Keratinocyte (primary cell): Measurements from ENCODE around the gene MAP3K14. TPM values are rescaled to one million over a fixed set of nuclear protein-coding genes. Genes with fewer than 3 reads are reported as not detected.

Source experiments
- DNase-seq: peaks from one replicate; pipeline ENCODE4 v3.0.0-alpha.2; 2011; ENCODE audit warnings: low read depth, missing footprints, low spot score
- FAIRE-seq: peaks from 2 replicates; lab custom pipeline; 2011; peaks lifted over from hg19 to GRCh38; lab: Jason Lieb, UNC
- H2AFZ ChIP-seq: 2 replicates; pipeline ENCODE4 v1.6.0; 2012; ENCODE audit warnings: low read length, control low read depth, inconsistent platforms; ENCODE audit not compliant: control insufficient read depth
- H3K27ac ChIP-seq: 2 replicates; pipeline ENCODE4 v1.5.1; 2011; ENCODE audit warnings: low read length; ENCODE audit not compliant: control insufficient read depth, insufficient read depth
- H3K27me3 ChIP-seq: 3 replicates; pipeline ENCODE4 v1.6.0; 2011; ENCODE audit warnings: low read length; ENCODE audit not compliant: control insufficient read depth, insufficient read depth; ENCODE audit errors: extremely low read depth
- H3K36me3 ChIP-seq, 2 experiments: 2 replicates in 1 of 2; 3 replicates in 1 of 2; pipeline ENCODE4 v1.5.1; 2011; ENCODE audit warnings: low read length in 2 of 2, mild to moderate bottlenecking in 1 of 2; ENCODE audit not compliant: control insufficient read depth in 2 of 2, insufficient read depth in 2 of 2; ENCODE audit errors: extremely low read depth in 1 of 2
- H3K4me1 ChIP-seq: 3 replicates; pipeline ENCODE4 v1.5.1; 2011; ENCODE audit warnings: low read length; ENCODE audit not compliant: control insufficient read depth, insufficient read depth; ENCODE audit errors: extremely low read depth
- H3K4me2 ChIP-seq: 3 replicates; pipeline ENCODE4 v1.6.0; 2011; ENCODE audit warnings: low read depth, low read length; ENCODE audit not compliant: control insufficient read depth, insufficient read depth; ENCODE audit errors: extremely low read depth
- H3K4me3 ChIP-seq, 3 experiments: fragments of 200-600 bp in 1 of 3; sonication (generic) in 1 of 3; 2 replicates in 2 of 3; 3 replicates in 1 of 3; pipeline ENCODE4 v1.5.1; 2011 to 2016; ENCODE audit warnings: low read length in 3 of 3, mild to moderate bottlenecking in 3 of 3, control low read depth in 2 of 3, inconsistent platforms in 1 of 3, low read depth in 1 of 3, mixed read lengths in 1 of 3, mixed run types in 1 of 3, moderate library complexity in 1 of 3; ENCODE audit not compliant: control insufficient read depth in 2 of 3, insufficient read depth in 2 of 3; ENCODE audit errors: extremely low read depth in 1 of 3
- H3K79me2 ChIP-seq: 2 replicates; pipeline ENCODE4 v1.6.0; 2012; ENCODE audit warnings: low read length; ENCODE audit not compliant: control insufficient read depth, insufficient read depth
- H3K9ac ChIP-seq: 3 replicates; pipeline ENCODE4 v1.6.0; 2011; ENCODE audit warnings: low read length; ENCODE audit not compliant: control insufficient read depth, insufficient read depth; ENCODE audit errors: extremely low read depth
- H3K9me1 ChIP-seq: 3 replicates; pipeline ENCODE4 v1.6.0; 2011; ENCODE audit warnings: low read length; ENCODE audit not compliant: control insufficient read depth, insufficient read depth; ENCODE audit errors: extremely low read depth
- H3K9me3 ChIP-seq: 2 replicates; pipeline ENCODE4 v1.5.1; 2012; ENCODE audit warnings: low read depth, low read length; ENCODE audit not compliant: control insufficient read depth
- H4K20me1 ChIP-seq: 3 replicates; pipeline ENCODE4 v1.6.0; 2011; ENCODE audit warnings: low read length; ENCODE audit not compliant: control insufficient read depth, insufficient read depth; ENCODE audit errors: extremely low read depth
- EZH2 ChIP-seq: IDR thresholded peaks from one replicate; pipeline ENCODE4 v1.6.1; 2012; ENCODE audit warnings: inconsistent platforms, mild to moderate bottlenecking, low read length, moderate library complexity
- dilution Hi-C: fragments of 300-500 bp; cut with MboI; formaldehyde crosslinking; loops from one replicate; pipeline ENCODE4 v1.7.0; 2020; ENCODE audit warnings: low sequenced_read_pairs; ENCODE audit not compliant: extremely low pct_ligation_motif_present
- polyA plus RNA-seq, 5 experiments: library from polyadenylated mRNA; depleted of rRNA in 3 of 5; stranded (reverse) in 3 of 5; stranded (forward) in 1 of 5; unstranded in 1 of 5; fragments of >200 nt; gene quantifications; 1 replicate in 1 of 5; 2 replicates in 3 of 5; 3 replicates in 1 of 5; pipeline versions ENCODE4 v1.2.1 to v1.2.3, GENCODE V29; 2011 to 2012; ENCODE audit warnings: missing spikeins in 2 of 5, low read depth in 1 of 5, low replicate concordance in 1 of 5
- TF ChIP-seq, protein P1 (sequence below), 3 experiments: IDR thresholded peaks in 1 of 3; conservative IDR thresholded peaks in 1 of 3; optimal IDR thresholded peaks in 1 of 3; 2 replicates in 2 of 3; 3 replicates in 1 of 3; pipeline versions ENCODE3 to v1.5.1; 2011; ENCODE audit warnings: low read length in 3 of 3, mild to moderate bottlenecking in 3 of 3, moderate library complexity in 2 of 3, control low read depth in 1 of 3, inconsistent platforms in 1 of 3; ENCODE audit not compliant: insufficient read depth in 2 of 3; ENCODE audit errors: extremely low read depth in 1 of 3

MAP3K14 gene
- polyA plus RNA-seq, 1 donor (not counting 4 experiments of a cell fraction or from before 2014, with no cell fraction given) = 6.5 TPM

- DNase-seq (no peak), FAIRE-seq (no peak)
- Histone ChIP-seq H3K9me1 (no peaks in the 10 kb centered on the region), H3K9ac (no peak overlapping the region), H4K20me1 (no peaks in the 10 kb centered on the region), H2AFZ (no peak overlapping the region), H3K27me3 (peaks cover 24% of the 10 kb centered on the region), H3K4me3 (no peak overlapping the region), H3K9me3 (no peaks in the 10 kb centered on the region), H3K4me1 (peaks cover 35% of the 10 kb centered on the region), H3K27ac (no peak overlapping the region), H3K36me3 (no peaks in the 10 kb centered on the region), H3K79me2 (no peaks in the 10 kb centered on the region), H3K4me2 (no peak overlapping the region)
- TF ChIP-seq, protein P1, sequence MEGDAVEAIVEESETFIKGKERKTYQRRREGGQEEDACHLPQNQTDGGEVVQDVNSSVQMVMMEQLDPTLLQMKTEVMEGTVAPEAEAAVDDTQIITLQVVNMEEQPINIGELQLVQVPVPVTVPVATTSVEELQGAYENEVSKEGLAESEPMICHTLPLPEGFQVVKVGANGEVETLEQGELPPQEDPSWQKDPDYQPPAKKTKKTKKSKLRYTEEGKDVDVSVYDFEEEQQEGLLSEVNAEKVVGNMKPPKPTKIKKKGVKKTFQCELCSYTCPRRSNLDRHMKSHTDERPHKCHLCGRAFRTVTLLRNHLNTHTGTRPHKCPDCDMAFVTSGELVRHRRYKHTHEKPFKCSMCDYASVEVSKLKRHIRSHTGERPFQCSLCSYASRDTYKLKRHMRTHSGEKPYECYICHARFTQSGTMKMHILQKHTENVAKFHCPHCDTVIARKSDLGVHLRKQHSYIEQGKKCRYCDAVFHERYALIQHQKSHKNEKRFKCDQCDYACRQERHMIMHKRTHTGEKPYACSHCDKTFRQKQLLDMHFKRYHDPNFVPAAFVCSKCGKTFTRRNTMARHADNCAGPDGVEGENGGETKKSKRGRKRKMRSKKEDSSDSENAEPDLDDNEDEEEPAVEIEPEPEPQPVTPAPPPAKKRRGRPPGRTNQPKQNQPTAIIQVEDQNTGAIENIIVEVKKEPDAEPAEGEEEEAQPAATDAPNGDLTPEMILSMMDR (optimal IDR thresholded peaks at IDR 0.05 in 1 of 3, IDR thresholded peaks at IDR 0.05 in 1 of 3, conservative IDR thresholded peaks at IDR 0.05 in 1 of 3; ENCODE audit: extremely low read depth in 1 of 3, insufficient read depth in 2 of 3, low read length in 3 of 3) = no peak
- TF ChIP-seq EZH2 = no peak
- dilution Hi-C loops = no loop called here
Observed at GRCh38 chr17:45225964-45226530, 90.8 kb downstream of the MAP3K14 start.

GRCh38 chr17:45225051-45225700 lies 91.6 kb downstream of the MAP3K14 start:
- Histone ChIP-seq H3K4me2 (peak overlapping the region; percentile 22), H3K27ac (no peak overlapping the region), H3K9ac (no peak overlapping the region), H3K9me3 (no peaks in the 10 kb centered on the region), H4K20me1 (no peaks in the 10 kb centered on the region), H3K27me3 (peaks cover 27% of the 10 kb centered on the region), H2AFZ (no peak overlapping the region), H3K4me3 (no peak overlapping the region), H3K79me2 (no peaks in the 10 kb centered on the region), H3K9me1 (no peaks in the 10 kb centered on the region), H3K4me1 (peaks cover 30% of the 10 kb centered on the region), H3K36me3 (no peaks in the 10 kb centered on the region)
- DNase-seq (no peak), FAIRE-seq (no peak)
- dilution Hi-C loops = no loop called here
- TF ChIP-seq, protein P1 (optimal IDR thresholded peaks at IDR 0.05 in 1 of 3, IDR thresholded peaks at IDR 0.05 in 1 of 3, conservative IDR thresholded peaks at IDR 0.05 in 1 of 3; ENCODE audit: extremely low read depth in 1 of 3, insufficient read depth in 2 of 3, low read length in 3 of 3) = no peak
- TF ChIP-seq EZH2 = no peak
